Esophagus squamous epithelium (tissue), 4 donors: ENCODE measurements around the gene MBD4.

ENCODE experiments used
- POLR2A ChIP-seq, 4 donors: fragments of 450-650 bp; IDR thresholded peaks; one replicate each; pipeline ENCODE4 v1.6.1; 2017; ENCODE audit warnings: antibody characterized with exemption in 4 of 4, mild to moderate bottlenecking in 4 of 4, moderate library complexity in 3 of 4
- TF ChIP-seq, protein P1 (sequence below), 6 experiments: fragments of 450-650 bp in 4 of 6; fragments of 200-600 bp in 2 of 6; sonication (generic) in 2 of 6; IDR thresholded peaks; one replicate each; pipeline ENCODE4 v1.5.1; 2016 to 2019; ENCODE audit warnings: antibody characterized with exemption in 6 of 6, mild to moderate bottlenecking in 4 of 6, moderate library complexity in 4 of 6

DNA sequence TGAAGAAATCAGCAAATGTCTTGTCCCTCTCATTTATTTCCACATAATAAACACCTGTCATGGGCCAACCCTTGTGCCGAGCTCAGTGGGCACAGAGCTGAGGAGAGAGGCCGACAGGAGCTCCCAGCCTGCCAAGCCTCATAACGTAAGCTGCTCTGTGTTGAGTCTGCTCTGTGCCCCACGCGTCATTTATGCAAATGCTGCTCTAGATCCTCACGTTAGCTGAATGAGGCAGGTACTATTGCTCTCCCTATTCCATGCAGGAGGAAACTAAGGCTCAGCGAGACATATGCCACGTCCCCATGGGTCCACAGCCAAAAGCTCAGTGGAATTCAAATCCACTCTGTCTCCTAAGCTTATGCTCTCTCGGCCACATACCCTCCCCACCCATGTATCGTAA, 52.8 kb downstream of the MBD4 start:
- TF ChIP-seq, protein P1, sequence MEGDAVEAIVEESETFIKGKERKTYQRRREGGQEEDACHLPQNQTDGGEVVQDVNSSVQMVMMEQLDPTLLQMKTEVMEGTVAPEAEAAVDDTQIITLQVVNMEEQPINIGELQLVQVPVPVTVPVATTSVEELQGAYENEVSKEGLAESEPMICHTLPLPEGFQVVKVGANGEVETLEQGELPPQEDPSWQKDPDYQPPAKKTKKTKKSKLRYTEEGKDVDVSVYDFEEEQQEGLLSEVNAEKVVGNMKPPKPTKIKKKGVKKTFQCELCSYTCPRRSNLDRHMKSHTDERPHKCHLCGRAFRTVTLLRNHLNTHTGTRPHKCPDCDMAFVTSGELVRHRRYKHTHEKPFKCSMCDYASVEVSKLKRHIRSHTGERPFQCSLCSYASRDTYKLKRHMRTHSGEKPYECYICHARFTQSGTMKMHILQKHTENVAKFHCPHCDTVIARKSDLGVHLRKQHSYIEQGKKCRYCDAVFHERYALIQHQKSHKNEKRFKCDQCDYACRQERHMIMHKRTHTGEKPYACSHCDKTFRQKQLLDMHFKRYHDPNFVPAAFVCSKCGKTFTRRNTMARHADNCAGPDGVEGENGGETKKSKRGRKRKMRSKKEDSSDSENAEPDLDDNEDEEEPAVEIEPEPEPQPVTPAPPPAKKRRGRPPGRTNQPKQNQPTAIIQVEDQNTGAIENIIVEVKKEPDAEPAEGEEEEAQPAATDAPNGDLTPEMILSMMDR (IDR thresholded peaks at IDR 0.05), result no peak
- TF ChIP-seq POLR2A (IDR thresholded peaks at IDR 0.05), result no peak
